ENCODE measurements around the gene MYBPC2.

Gene MYBPC2

GRCh38 chr19:50512112-50512998, 79.7 kb downstream of the MYBPC2 start:
- no peak overlapping the region for H2BK5ac ChIP-seq (ENCODE audit: low read depth, low read length, poor library complexity)
- H2BK120ac ChIP-seq (ENCODE audit: insufficient read depth, low read length, poor library complexity): no peak overlapping the region
- H4K91ac ChIP-seq (ENCODE audit: low read depth, low read length): no peak overlapping the region
- H3K4me1 ChIP-seq (ENCODE audit: control insufficient read depth in 1 of 2, insufficient read depth in 2 of 2, low read length in 2 of 2): peaks cover 9 to 11% of the 10 kb centered on the region in 2 experiments
- H3K4me2 ChIP-seq (ENCODE audit: low read length): no peak overlapping the region
- H2AFZ ChIP-seq (ENCODE audit: insufficient read depth, low read length, poor library complexity): no peak overlapping the region
- H3K14ac ChIP-seq (ENCODE audit: low read length): no peak overlapping the region
- H3K27ac ChIP-seq (ENCODE audit: low read depth, low read length): no peak overlapping the region
- H3K79me2 ChIP-seq (ENCODE audit: control insufficient read depth, insufficient read depth, low read length, poor library complexity): peaks cover 5% of the 10 kb centered on the region
- H3K18ac ChIP-seq (ENCODE audit: low read length): no peak overlapping the region
- peaks cover 9% of the 10 kb centered on the region for H3K79me1 ChIP-seq (ENCODE audit: low read length)
- no CpG with 5 or more reads among the region's 36 CpGs for WGBS (ENCODE audit: extremely low coverage, insufficient coverage, insufficient read length)
- no peak for DNase-seq
- H3K9ac ChIP-seq (ENCODE audit: low read length): no peak overlapping the region
- H4K8ac ChIP-seq (ENCODE audit: low read depth, low read length): peak overlapping the region; percentile 91
- H2AK5ac ChIP-seq (ENCODE audit: low read length): no peak overlapping the region
- H3K23ac ChIP-seq (ENCODE audit: low read length): no peak overlapping the region
- no peaks in the 10 kb centered on the region for H3K27me3 ChIP-seq (ENCODE audit: insufficient read depth, low read length)
- H2BK12ac ChIP-seq (ENCODE audit: low read length): no peak overlapping the region
- H3K9me3 ChIP-seq (ENCODE audit: insufficient read depth, low read depth, low read length): peaks cover 5% of the 10 kb centered on the region
- no peak overlapping the region for H3K4ac ChIP-seq (ENCODE audit: low read depth, low read length)
- no peak overlapping the region for H3K4me3 ChIP-seq (ENCODE audit: low read depth, low read length)
- H3K36me3 ChIP-seq (ENCODE audit: control insufficient read depth in 1 of 2, insufficient read depth in 2 of 2, low read length in 2 of 2): no peaks in the 10 kb centered on the region
- H4K12ac ChIP-seq (ENCODE audit: low read depth, low read length): peak overlapping the region; percentile 64

GRCh38 chr19:50512999-50513745, 80.5 kb downstream of the MYBPC2 start:
- Histone ChIP-seq H3K4ac (ENCODE audit: low read depth, low read length) (no peak overlapping the region), H3K36me3 (ENCODE audit: control insufficient read depth in 1 of 2, insufficient read depth in 2 of 2, low read length in 2 of 2) (no peaks in the 10 kb centered on the region), H4K8ac (ENCODE audit: low read depth, low read length) (no peak overlapping the region), H3K4me3 (ENCODE audit: low read depth, low read length) (no peak overlapping the region), H2AFZ (ENCODE audit: insufficient read depth, low read length, poor library complexity) (no peak overlapping the region), H2BK12ac (ENCODE audit: low read length) (no peak overlapping the region), H3K9ac (ENCODE audit: low read length) (no peak overlapping the region), H3K14ac (ENCODE audit: low read length) (no peak overlapping the region), H3K4me2 (ENCODE audit: low read length) (no peak overlapping the region), H4K91ac (ENCODE audit: low read depth, low read length) (no peak overlapping the region), H3K23ac (ENCODE audit: low read length) (no peak overlapping the region), H2AK5ac (ENCODE audit: low read length) (no peak overlapping the region), H3K27me3 (ENCODE audit: insufficient read depth, low read length) (no peaks in the 10 kb centered on the region), H2BK5ac (ENCODE audit: low read depth, low read length, poor library complexity) (no peak overlapping the region), H3K18ac (ENCODE audit: low read length) (no peak overlapping the region), H3K9me3 (ENCODE audit: insufficient read depth, low read depth, low read length) (peaks cover 8% of the 10 kb centered on the region), H2BK120ac (ENCODE audit: insufficient read depth, low read length, poor library complexity) (no peak overlapping the region), H3K79me1 (ENCODE audit: low read length) (peaks cover 9% of the 10 kb centered on the region), H4K12ac (ENCODE audit: low read depth, low read length) (no peak overlapping the region), H3K79me2 (ENCODE audit: control insufficient read depth, insufficient read depth, low read length, poor library complexity) (peaks cover 5% of the 10 kb centered on the region), H3K27ac (ENCODE audit: low read depth, low read length) (no peak overlapping the region), H3K4me1 (ENCODE audit: control insufficient read depth in 1 of 2, insufficient read depth in 2 of 2, low read length in 2 of 2) (peaks cover 9 to 11% of the 10 kb centered on the region in 2 experiments)
- DNase-seq: no peak
- no CpG with 5 or more reads among the region's 12 CpGs for WGBS (ENCODE audit: extremely low coverage, insufficient coverage, insufficient read length)

- Histone ChIP-seq H3K79me2 (ENCODE audit: control insufficient read depth, insufficient read depth, low read length, poor library complexity) (peaks cover 5% of the 10 kb centered on the region), H4K8ac (ENCODE audit: low read depth, low read length) (no peak within 1 kb of the TSS), H2BK12ac (ENCODE audit: low read length) (no peak within 1 kb of the TSS), H3K4ac (ENCODE audit: low read depth, low read length) (no peak within 1 kb of the TSS), H2BK120ac (ENCODE audit: insufficient read depth, low read length, poor library complexity) (no peak within 1 kb of the TSS), H3K14ac (ENCODE audit: low read length) (no peak within 1 kb of the TSS), H3K27ac (ENCODE audit: low read depth, low read length) (no peak within 1 kb of the TSS), H2AFZ (ENCODE audit: insufficient read depth, low read length, poor library complexity) (no peak within 1 kb of the TSS), H4K91ac (ENCODE audit: low read depth, low read length) (no peak within 1 kb of the TSS), H3K23ac (ENCODE audit: low read length) (no peak within 1 kb of the TSS), H3K36me3 (ENCODE audit: control insufficient read depth in 1 of 2, insufficient read depth in 2 of 2, low read length in 2 of 2) (no peaks in the 10 kb centered on the region), H3K79me1 (ENCODE audit: low read length) (peaks cover 9% of the 10 kb centered on the region), H3K4me1 (ENCODE audit: control insufficient read depth in 1 of 2, insufficient read depth in 2 of 2, low read length in 2 of 2) (peaks cover 9 to 11% of the 10 kb centered on the region in 2 experiments), H4K12ac (ENCODE audit: low read depth, low read length) (no peak within 1 kb of the TSS), H3K9me3 (ENCODE audit: insufficient read depth, low read depth, low read length) (peaks cover 13% of the 10 kb centered on the region), H3K18ac (ENCODE audit: low read length) (no peak within 1 kb of the TSS), H3K9ac (ENCODE audit: low read length) (no peak within 1 kb of the TSS), H2AK5ac (ENCODE audit: low read length) (no peak within 1 kb of the TSS), H2BK5ac (ENCODE audit: low read depth, low read length, poor library complexity) (no peak within 1 kb of the TSS), H3K4me3 (ENCODE audit: low read depth, low read length) (no peak within 1 kb of the TSS), H3K4me2 (ENCODE audit: low read length) (no peak within 1 kb of the TSS), H3K27me3 (ENCODE audit: insufficient read depth, low read length) (no peaks in the 10 kb centered on the region)
- DNase-seq: no peak
- no CpG with 5 or more reads among the region's 22 CpGs for WGBS (ENCODE audit: extremely low coverage, insufficient coverage, insufficient read length)
Measured at GRCh38 chr19:50513746-50514345, 81.2 kb downstream of the MYBPC2 start, which contains the start of gene ASPDH. TSS of gene ASPDH (minus strand) at chr19:50513913. CDS start at chr19:50513823, 90 bp downstream.

GRCh38 chr19:50514346-50515167, 81.9 kb downstream of the MYBPC2 start:
- no CpG with 5 or more reads among the region's 38 CpGs for WGBS (ENCODE audit: extremely low coverage, insufficient coverage, insufficient read length)
- no peak overlapping the region for H2AK5ac ChIP-seq (ENCODE audit: low read length)
- peaks cover 5% of the 10 kb centered on the region for H3K79me2 ChIP-seq (ENCODE audit: control insufficient read depth, insufficient read depth, low read length, poor library complexity)
- H3K4me1 ChIP-seq (ENCODE audit: control insufficient read depth in 1 of 2, insufficient read depth in 2 of 2, low read length in 2 of 2): peaks cover 9 to 11% of the 10 kb centered on the region in 2 experiments
- H3K4me3 ChIP-seq (ENCODE audit: low read depth, low read length): no peak overlapping the region
- H3K27me3 ChIP-seq (ENCODE audit: insufficient read depth, low read length): no peaks in the 10 kb centered on the region
- H3K36me3 ChIP-seq (ENCODE audit: control insufficient read depth in 1 of 2, insufficient read depth in 2 of 2, low read length in 2 of 2): no peaks in the 10 kb centered on the region
- H2BK12ac ChIP-seq (ENCODE audit: low read length): no peak overlapping the region
- no peak overlapping the region for H3K9ac ChIP-seq (ENCODE audit: low read length)
- no peak overlapping the region for H3K23ac ChIP-seq (ENCODE audit: low read length)
- H2AFZ ChIP-seq (ENCODE audit: insufficient read depth, low read length, poor library complexity): no peak overlapping the region
- no peak for DNase-seq
- peaks cover 16% of the 10 kb centered on the region for H3K9me3 ChIP-seq (ENCODE audit: insufficient read depth, low read depth, low read length)
- H2BK120ac ChIP-seq (ENCODE audit: insufficient read depth, low read length, poor library complexity): no peak overlapping the region
- no peak overlapping the region for H3K14ac ChIP-seq (ENCODE audit: low read length)
- no peak overlapping the region for H3K18ac ChIP-seq (ENCODE audit: low read length)
- H4K91ac ChIP-seq (ENCODE audit: low read depth, low read length): no peak overlapping the region
- H3K4ac ChIP-seq (ENCODE audit: low read depth, low read length): no peak overlapping the region
- H4K8ac ChIP-seq (ENCODE audit: low read depth, low read length): no peak overlapping the region
- no peak overlapping the region for H4K12ac ChIP-seq (ENCODE audit: low read depth, low read length)
- H3K4me2 ChIP-seq (ENCODE audit: low read length): no peak overlapping the region
- H3K27ac ChIP-seq (ENCODE audit: low read depth, low read length): no peak overlapping the region
- no peak overlapping the region for H2BK5ac ChIP-seq (ENCODE audit: low read depth, low read length, poor library complexity)
- H3K79me1 ChIP-seq (ENCODE audit: low read length): peaks cover 9% of the 10 kb centered on the region

All from trophoblast cell (in vitro differentiated cells and primary cell).